ENCODE measurements around the gene SPACA7. TPM values are rescaled to one million over a fixed set of nuclear protein-coding genes. Genes with fewer than 3 reads are reported as not detected.

The SPACA7 gene
- total and polyA plus RNA-seq, 2 of the 13 experiments (the other 11 are each of a cell fraction or from before 2014, with no cell fraction given): not detected

DNA sequence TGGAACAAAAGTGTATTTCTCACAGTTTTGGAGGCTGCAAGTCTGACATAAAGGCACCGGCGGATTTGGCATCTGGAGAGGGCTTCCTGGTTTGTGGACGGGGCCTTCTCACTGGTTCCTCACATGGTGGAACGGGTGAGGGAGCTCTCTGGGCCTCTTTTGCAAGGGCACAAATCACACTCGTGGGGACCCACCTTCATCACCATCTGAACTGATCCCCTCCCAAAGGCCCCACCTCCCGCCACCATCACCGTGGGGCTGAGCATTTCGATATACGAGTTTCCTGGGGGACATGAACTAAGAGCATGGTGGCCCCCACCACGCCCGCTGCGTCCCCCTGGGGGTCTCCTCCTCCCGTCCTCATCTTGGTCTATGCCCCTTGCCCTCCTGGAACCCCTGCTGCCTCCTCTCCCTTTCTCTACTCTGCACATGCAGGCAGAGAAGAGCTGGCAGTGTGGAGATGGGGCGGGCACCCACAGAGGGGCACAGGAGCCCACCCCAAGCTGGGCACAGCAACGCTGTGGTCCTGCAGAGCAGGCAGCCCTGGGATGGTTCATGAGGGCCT is 20.8 kb upstream of the SPACA7 start:
- ATAC-seq: no peak
- no peak for FAIRE-seq
- CTCF ChIA-PET (ENCODE audit: low intra/inter-chr PET ratio, low total read pairs): no interaction called here

DNA sequence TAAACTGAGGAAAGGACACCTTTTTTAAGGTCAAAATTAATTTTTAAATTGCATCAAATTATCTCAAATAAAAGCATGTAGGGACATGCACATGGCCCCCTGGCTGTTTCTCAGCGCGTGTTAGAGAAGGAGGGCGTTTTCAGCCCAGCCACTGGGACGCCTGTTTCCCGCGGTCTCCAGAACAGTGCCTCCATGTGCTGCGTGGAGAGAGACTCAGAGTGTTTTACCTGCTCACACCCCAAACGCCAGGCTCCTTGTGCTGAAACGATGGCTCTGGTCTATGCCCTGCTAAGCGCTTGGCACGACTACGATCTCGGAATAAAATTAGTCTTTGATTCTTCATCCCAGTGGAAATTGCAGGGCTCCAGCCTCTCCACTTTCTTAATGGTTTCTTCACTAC is 20.0 kb upstream of the SPACA7 start:
- 36% methylated on average over 13 of the region's 13 CpGs for WGBS (ENCODE audit: low lambda C conversion rate)
- no peak overlapping the region for H3K4me2 ChIP-seq (ENCODE audit: low read depth, low read length)
- POLR2A ChIA-PET: no interaction called here
- no peak overlapping the region for H3K27ac ChIP-seq (ENCODE audit: extremely low read length, insufficient read depth, low read length)
- no TSS peak for BruUV-seq (replicated peaks)
- H3K9me3 ChIP-seq (ENCODE audit: low read length): no peaks in the 10 kb centered on the region
- CTCF ChIA-PET (ENCODE audit: low intra/inter-chr PET ratio, low total read pairs): no interaction called here
- in situ Hi-C loops (cut with HindIII; ENCODE audit: extremely low pct_ligation_motif_present, low pct_unique_long_range_greater_than_20kb) (no loop called here), intact Hi-C loops (cut with micrococcal nuclease; ENCODE audit: unreplicated experiment) (no loop called here)
- H2AFZ ChIP-seq (ENCODE audit: low read length): no peak overlapping the region
- no peaks in the 10 kb centered on the region for H3K36me3 ChIP-seq (replicated peaks in 1 of 2; ENCODE audit: control insufficient read depth in 1 of 2, insufficient read depth in 2 of 2, low read length in 2 of 2)
- no peaks in the 10 kb centered on the region for H3K79me2 ChIP-seq (ENCODE audit: insufficient read depth, low read length)
- H3K27me3 ChIP-seq (ENCODE audit: control insufficient read depth in 1 of 2, insufficient read depth in 2 of 2, low read length in 2 of 2): peaks cover 2 to 12% of the 10 kb centered on the region in 2 experiments; a peak in 4 of 5 replicates
- no peak overlapping the region for H3K4me3 ChIP-seq (replicated peaks in 1 of 3; ENCODE audit: insufficient read depth in 1 of 3, low read depth in 2 of 3, low read length in 3 of 3)
- DNase-seq (ENCODE audit: low spot score): no peak
- ATAC-seq: no peak
- H3K9ac ChIP-seq (ENCODE audit: insufficient read depth, low read depth, low read length): no peak overlapping the region
- no peak for FAIRE-seq
- H4K20me1 ChIP-seq (ENCODE audit: insufficient read depth, low read length): no peaks in the 10 kb centered on the region
- H3K4me1 ChIP-seq (ENCODE audit: insufficient read depth, low read length): no peaks in the 10 kb centered on the region
- no peak for TF ChIP-seq PAF1 (CRISPR knock-in tag; IDR thresholded peaks at IDR 0.05)
- no peak for TF ChIP-seq MXD4 (CRISPR knock-in tag; IDR thresholded peaks at IDR 0.05)
- no peak for TF ChIP-seq MATR3 (CRISPR knock-in tag; IDR thresholded peaks at IDR 0.05)
- TF ChIP-seq, protein P1, sequence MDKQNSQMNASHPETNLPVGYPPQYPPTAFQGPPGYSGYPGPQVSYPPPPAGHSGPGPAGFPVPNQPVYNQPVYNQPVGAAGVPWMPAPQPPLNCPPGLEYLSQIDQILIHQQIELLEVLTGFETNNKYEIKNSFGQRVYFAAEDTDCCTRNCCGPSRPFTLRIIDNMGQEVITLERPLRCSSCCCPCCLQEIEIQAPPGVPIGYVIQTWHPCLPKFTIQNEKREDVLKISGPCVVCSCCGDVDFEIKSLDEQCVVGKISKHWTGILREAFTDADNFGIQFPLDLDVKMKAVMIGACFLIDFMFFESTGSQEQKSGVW (CRISPR knock-in tag; IDR thresholded peaks at IDR 0.05; ENCODE audit: borderline replicate concordance): no peak
- TF ChIP-seq JUND (CRISPR knock-in tag; IDR thresholded peaks at IDR 0.05): no peak
- no peak for TF ChIP-seq SP140L (CRISPR knock-in tag; IDR thresholded peaks at IDR 0.05; ENCODE audit: borderline replicate concordance)
- no peak for TF ChIP-seq KDM5A (IDR thresholded peaks at IDR 0.05; ENCODE audit: borderline replicate concordance, low read length)
- TF ChIP-seq, protein P2, sequence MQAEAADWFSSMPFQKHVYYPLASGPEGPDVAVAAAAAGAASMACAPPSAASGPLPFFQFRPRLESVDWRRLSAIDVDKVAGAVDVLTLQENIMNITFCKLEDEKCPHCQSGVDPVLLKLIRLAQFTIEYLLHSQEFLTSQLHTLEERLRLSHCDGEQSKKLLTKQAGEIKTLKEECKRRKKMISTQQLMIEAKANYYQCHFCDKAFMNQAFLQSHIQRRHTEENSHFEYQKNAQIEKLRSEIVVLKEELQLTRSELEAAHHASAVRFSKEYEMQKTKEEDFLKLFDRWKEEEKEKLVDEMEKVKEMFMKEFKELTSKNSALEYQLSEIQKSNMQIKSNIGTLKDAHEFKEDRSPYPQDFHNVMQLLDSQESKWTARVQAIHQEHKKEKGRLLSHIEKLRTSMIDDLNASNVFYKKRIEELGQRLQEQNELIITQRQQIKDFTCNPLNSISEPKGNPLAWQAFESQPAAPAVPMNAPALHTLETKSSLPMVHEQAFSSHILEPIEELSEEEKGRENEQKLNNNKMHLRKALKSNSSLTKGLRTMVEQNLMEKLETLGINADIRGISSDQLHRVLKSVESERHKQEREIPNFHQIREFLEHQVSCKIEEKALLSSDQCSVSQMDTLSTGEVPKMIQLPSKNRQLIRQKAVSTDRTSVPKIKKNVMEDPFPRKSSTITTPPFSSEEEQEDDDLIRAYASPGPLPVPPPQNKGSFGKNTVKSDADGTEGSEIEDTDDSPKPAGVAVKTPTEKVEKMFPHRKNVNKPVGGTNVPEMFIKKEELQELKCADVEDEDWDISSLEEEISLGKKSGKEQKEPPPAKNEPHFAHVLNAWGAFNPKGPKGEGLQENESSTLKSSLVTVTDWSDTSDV (CRISPR knock-in tag; IDR thresholded peaks at IDR 0.05): no peak
- TF ChIP-seq KMT2A (CRISPR knock-in tag; IDR thresholded peaks at IDR 0.05): no peak

More for the DNA sequence above, 20.8 kb upstream of the SPACA7 start:
- H3K79me2 ChIP-seq (ENCODE audit: insufficient read depth, low read length): no peaks in the 10 kb centered on the region
- H3K36me3 ChIP-seq (replicated peaks in 1 of 2; ENCODE audit: control insufficient read depth in 1 of 2, insufficient read depth in 2 of 2, low read length in 2 of 2): no peaks in the 10 kb centered on the region
- H4K20me1 ChIP-seq (ENCODE audit: insufficient read depth, low read length): no peaks in the 10 kb centered on the region
- no peak overlapping the region for H3K27ac ChIP-seq (ENCODE audit: extremely low read length, insufficient read depth, low read length)
- H3K4me3 ChIP-seq (replicated peaks in 1 of 3; ENCODE audit: insufficient read depth in 1 of 3, low read depth in 2 of 3, low read length in 3 of 3): no peak overlapping the region
- H3K9ac ChIP-seq (ENCODE audit: insufficient read depth, low read depth, low read length): no peak overlapping the region
- in situ Hi-C loops (cut with HindIII; ENCODE audit: extremely low pct_ligation_motif_present, low pct_unique_long_range_greater_than_20kb) (no loop called here), intact Hi-C loops (cut with micrococcal nuclease; ENCODE audit: unreplicated experiment) (no loop called here)
- H2AFZ ChIP-seq (ENCODE audit: low read length): no peak overlapping the region
- no peaks in the 10 kb centered on the region for H3K9me3 ChIP-seq (ENCODE audit: low read length)
- WGBS (ENCODE audit: low lambda C conversion rate): 18% methylated on average over 6 of the region's 15 CpGs
- DNase-seq (ENCODE audit: low spot score): no peak
- no TSS peak for BruUV-seq (replicated peaks)
- TF ChIP-seq GZF1 (CRISPR knock-in tag; IDR thresholded peaks at IDR 0.05): no peak
- TF ChIP-seq U2AF1 (optimal IDR thresholded peaks at IDR 0.05; ENCODE audit: low read depth, low read length): no peak
- no peak for TF ChIP-seq HMGA1 (CRISPR knock-in tag; conservative IDR thresholded peaks at IDR 0.05)
- TF ChIP-seq ZNF790 (CRISPR knock-in tag; IDR thresholded peaks at IDR 0.05; ENCODE audit: borderline replicate concordance): no peak
- TF ChIP-seq STAG1 (CRISPR knock-in tag; IDR thresholded peaks at IDR 0.05): no peak
- no peak for TF ChIP-seq REL (CRISPR knock-in tag; conservative IDR thresholded peaks at IDR 0.05)
- no peak for TF ChIP-seq NCOA1 (CRISPR knock-in tag; IDR thresholded peaks at IDR 0.05)
- no peak for TF ChIP-seq ZNF292 (CRISPR knock-in tag; IDR thresholded peaks at IDR 0.05; ENCODE audit: borderline replicate concordance, low read depth)
- no peaks in the 10 kb centered on the region for H3K4me1 ChIP-seq (ENCODE audit: insufficient read depth, low read length)
- no peak overlapping the region for H3K4me2 ChIP-seq (ENCODE audit: low read depth, low read length)
- peaks cover 2 to 15% of the 10 kb centered on the region in 2 experiments; a peak in 4 of 5 replicates for H3K27me3 ChIP-seq (ENCODE audit: control insufficient read depth in 1 of 2, insufficient read depth in 2 of 2, low read length in 2 of 2)
- POLR2A ChIA-PET: no interaction called here

Measured in HepG2 (cell line).